Lower lobe of right lung (tissue), 2 donors: Measurements from ENCODE around the gene NMNAT3. TPM values are rescaled to one million over a fixed set of nuclear protein-coding genes. Genes with fewer than 3 reads are reported as not detected.

ENCODE experiments used
- ATAC-seq, 2 donors: fragments of 200-7000 bp; cut with Tn5 transposase; one replicate each; pipeline ENCODE4 v1.9.1; 2020 to 2022; ENCODE audit warnings: mild to moderate bottlenecking in 2 of 2, moderate library complexity in 2 of 2
- DNase-seq: peaks from one replicate; pipeline ENCODE4 v3.0.0-alpha.2; 2020
- H3K27ac ChIP-seq: fragments of 200-600 bp; one replicate; pipeline ENCODE4 v1.8.0; 2022
- H3K27me3 ChIP-seq: fragments of 200-600 bp; one replicate; pipeline ENCODE4 v1.8.0; 2022; ENCODE audit warnings: low read depth
- H3K36me3 ChIP-seq: fragments of 200-600 bp; one replicate; pipeline ENCODE4 v1.8.0; 2022; ENCODE audit warnings: mild to moderate bottlenecking
- H3K4me1 ChIP-seq: fragments of 200-600 bp; one replicate; pipeline ENCODE4 v1.8.0; 2022
- H3K4me3 ChIP-seq: fragments of 200-600 bp; one replicate; pipeline ENCODE4 v1.8.0; 2022; ENCODE audit warnings: mild to moderate bottlenecking
- H3K9me3 ChIP-seq: fragments of 200-600 bp; one replicate; pipeline ENCODE4 v1.8.0; 2022
- intact Hi-C: fragments of 100-400 bp; cut with DNase I; formaldehyde crosslinking; loops from one replicate; pipeline ENCODE4 v1.11.0; 2022
- total RNA-seq: library from RNA; stranded (reverse); fragmentation: NEBNext Ultra II Directional; extraction: Animal tissue kit (Norgen Biotek cat#: 25700); gene quantifications from one replicate; pipeline ENCODE4 v1.2.1, GENCODE V29; 2021
- TF ChIP-seq, protein P1 (sequence below): fragments of 200-600 bp; IDR thresholded peaks from one replicate; pipeline ENCODE4 v1.8.0; 2022; ENCODE audit warnings: antibody characterized with exemption, mild to moderate bottlenecking
- donor health status: DM: no; HTN: yes; CAD: no; lungs with severe emphysema.

The NMNAT3 gene
- total RNA-seq, 1 donor from 2014 or later, result 5.8 TPM

DNA sequence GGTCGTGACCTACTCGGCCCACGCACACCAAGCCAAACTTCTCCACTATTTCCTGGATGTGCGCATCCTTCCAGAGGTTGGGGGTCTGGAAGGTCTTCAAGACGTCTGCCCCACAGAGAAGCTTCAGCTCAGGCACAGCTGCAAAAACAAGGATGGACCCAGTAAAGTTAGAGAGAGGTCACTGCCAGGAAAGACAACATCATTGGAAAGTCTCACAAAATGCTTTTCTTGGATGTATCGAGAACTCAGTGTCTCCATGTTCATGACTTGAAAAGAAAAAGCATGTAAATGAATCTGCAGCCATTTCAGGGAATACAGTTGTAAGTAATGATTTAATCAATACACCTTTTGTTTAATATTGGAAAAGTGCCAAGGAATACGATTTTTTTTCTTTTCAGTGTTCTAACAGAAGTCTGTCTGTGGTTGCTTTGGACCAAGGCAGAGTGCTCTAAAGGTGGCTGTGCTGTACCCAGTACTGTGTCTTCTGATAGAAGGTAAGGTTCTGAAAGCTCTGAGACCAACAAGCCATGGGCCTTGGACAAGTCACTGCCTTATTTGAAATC lies 116.4 kb downstream of the NMNAT3 start:
- H3K36me3 ChIP-seq, result no peaks in the 10 kb centered on the region
- TF ChIP-seq, protein P1, sequence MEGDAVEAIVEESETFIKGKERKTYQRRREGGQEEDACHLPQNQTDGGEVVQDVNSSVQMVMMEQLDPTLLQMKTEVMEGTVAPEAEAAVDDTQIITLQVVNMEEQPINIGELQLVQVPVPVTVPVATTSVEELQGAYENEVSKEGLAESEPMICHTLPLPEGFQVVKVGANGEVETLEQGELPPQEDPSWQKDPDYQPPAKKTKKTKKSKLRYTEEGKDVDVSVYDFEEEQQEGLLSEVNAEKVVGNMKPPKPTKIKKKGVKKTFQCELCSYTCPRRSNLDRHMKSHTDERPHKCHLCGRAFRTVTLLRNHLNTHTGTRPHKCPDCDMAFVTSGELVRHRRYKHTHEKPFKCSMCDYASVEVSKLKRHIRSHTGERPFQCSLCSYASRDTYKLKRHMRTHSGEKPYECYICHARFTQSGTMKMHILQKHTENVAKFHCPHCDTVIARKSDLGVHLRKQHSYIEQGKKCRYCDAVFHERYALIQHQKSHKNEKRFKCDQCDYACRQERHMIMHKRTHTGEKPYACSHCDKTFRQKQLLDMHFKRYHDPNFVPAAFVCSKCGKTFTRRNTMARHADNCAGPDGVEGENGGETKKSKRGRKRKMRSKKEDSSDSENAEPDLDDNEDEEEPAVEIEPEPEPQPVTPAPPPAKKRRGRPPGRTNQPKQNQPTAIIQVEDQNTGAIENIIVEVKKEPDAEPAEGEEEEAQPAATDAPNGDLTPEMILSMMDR, result no peak
- H3K4me3 ChIP-seq, result no peak overlapping the region
- H3K27me3 ChIP-seq, result no peaks in the 10 kb centered on the region
- H3K27ac ChIP-seq, result no peak overlapping the region
- ATAC-seq, result no peak
- no peaks in the 10 kb centered on the region for H3K4me1 ChIP-seq
- intact Hi-C loops, result no loop called here
- no peaks in the 10 kb centered on the region for H3K9me3 ChIP-seq
- DNase-seq, result no peak

DNA sequence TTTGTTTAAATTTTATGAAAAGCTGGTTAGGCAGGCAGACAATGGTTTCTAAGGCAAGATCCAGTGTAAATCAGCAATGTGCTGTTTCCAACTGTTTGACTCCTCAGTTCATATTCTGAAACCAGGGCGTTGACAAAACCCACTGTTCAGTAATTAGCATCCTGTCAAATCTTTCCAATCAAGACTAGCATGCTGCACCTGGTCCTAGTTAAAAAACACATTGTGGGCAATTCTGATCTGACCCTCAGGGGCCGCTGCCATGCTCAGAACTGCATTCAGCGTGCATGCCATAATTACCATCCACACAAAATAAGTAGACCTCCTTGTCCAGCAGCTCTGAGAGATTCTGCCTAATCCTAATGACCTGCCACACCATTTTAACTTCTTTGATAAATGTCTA lies 117.4 kb downstream of the NMNAT3 start:
- H3K4me3 ChIP-seq, result no peak overlapping the region
- intact Hi-C loops, result no loop called here
- ATAC-seq (no peak), DNase-seq (no peak)
- H3K4me1 ChIP-seq, result no peaks in the 10 kb centered on the region
- no peak overlapping the region for H3K27ac ChIP-seq
- H3K27me3 ChIP-seq, result no peaks in the 10 kb centered on the region
- H3K36me3 ChIP-seq, result no peaks in the 10 kb centered on the region
- TF ChIP-seq, protein P1, result no peak
- H3K9me3 ChIP-seq, result no peaks in the 10 kb centered on the region

DNA sequence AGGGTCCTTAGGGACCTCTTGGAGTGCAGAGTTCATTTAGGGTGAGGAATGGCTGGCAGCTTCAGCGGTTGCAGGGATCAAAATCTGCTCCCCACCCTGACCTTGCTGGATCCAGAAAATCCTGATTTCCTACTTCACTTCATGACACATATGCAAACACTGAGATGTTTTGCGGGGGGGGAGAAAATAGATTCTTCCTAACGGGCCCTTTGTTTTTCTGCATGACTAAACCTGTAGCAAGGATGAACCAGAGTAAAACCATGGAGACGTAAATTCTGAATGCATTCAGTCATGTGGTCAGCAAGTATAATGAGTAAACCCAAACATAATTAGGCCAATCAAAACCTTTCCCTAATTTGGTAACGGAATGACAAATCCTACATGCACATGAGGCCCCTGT lies 118.2 kb downstream of the NMNAT3 start:
- intact Hi-C loops, result no loop called here
- ATAC-seq (no peak), DNase-seq (no peak)
- no peak overlapping the region for H3K27ac ChIP-seq
- no peaks in the 10 kb centered on the region for H3K9me3 ChIP-seq
- no peaks in the 10 kb centered on the region for H3K36me3 ChIP-seq
- H3K4me3 ChIP-seq, result no peak overlapping the region
- H3K27me3 ChIP-seq, result no peaks in the 10 kb centered on the region
- no peaks in the 10 kb centered on the region for H3K4me1 ChIP-seq
- TF ChIP-seq, protein P1, result no peak

DNA sequence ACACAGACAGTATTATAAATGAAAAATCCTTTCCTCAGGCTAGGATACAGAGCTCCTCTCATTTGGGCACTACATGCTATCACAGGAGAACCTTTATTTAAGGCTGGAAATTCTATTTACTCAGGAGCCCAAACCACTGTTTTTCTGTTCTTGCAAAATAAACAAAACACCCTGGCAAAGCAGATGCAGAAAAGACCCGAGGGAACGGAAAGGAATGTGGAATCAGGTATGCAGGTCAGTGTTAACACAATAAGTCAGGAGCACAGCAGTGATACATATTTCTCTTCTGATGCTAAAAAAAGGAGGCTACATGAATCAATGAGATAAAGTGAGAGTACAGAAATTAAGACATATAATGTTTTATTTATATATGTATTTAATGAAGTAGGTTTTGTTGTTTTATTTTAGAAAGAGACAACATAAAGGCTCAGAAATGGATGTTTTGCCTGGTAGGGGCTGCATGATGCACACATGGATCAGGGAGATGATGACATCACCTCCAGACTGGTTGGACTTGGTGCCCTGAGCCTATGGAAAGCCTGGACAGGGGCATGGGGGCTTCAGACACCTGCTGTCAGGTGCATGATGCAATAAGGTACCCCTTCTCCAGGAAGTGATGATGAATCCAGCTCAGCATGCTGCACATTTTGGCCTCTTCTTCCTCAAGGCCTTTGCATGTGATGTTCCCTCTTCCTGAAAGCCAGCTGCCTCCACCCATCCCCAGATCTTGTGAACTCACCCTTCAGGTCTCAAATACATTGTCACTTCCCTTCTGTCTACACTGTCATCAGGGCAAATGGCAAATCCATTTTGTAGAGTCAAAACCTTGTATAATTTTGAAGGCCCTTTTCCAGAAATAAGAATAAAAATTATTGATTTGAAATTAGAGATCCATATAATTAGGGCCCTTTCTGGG lies 119.2 kb downstream of the NMNAT3 start:
- DNase-seq (no peak), ATAC-seq (no peak)
- no peaks in the 10 kb centered on the region for H3K9me3 ChIP-seq
- no peaks in the 10 kb centered on the region for H3K36me3 ChIP-seq
- H3K27me3 ChIP-seq, result no peaks in the 10 kb centered on the region
- TF ChIP-seq, protein P1, result no peak
- H3K27ac ChIP-seq, result no peak overlapping the region
- intact Hi-C loops, result no loop called here
- H3K4me1 ChIP-seq, result no peaks in the 10 kb centered on the region
- H3K4me3 ChIP-seq, result no peak overlapping the region

DNA sequence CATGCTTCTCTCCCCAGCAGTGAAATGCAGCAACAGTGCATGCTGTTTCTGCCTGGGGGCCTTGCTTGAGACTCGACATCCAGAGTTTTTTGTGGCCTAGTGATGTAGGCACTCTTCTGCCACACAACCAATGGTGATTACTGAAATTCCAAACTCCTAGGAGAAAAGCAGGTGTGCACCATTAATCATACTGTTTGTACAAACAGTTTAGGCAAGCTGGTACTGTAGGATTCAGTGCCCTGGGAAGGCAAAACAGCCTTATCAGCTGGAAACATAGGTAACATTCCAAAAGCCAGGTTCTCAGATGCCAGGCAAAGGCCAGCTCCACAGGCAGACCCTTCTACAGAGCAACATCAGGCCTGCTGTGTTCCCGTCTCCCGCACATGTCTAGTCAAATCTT lies 120.7 kb downstream of the NMNAT3 start:
- no peak overlapping the region for H3K4me3 ChIP-seq
- intact Hi-C loops, result no loop called here
- H3K9me3 ChIP-seq, result no peaks in the 10 kb centered on the region
- DNase-seq, result no peak
- H3K4me1 ChIP-seq, result no peaks in the 10 kb centered on the region
- TF ChIP-seq, protein P1, result no peak
- ATAC-seq, result no peak
- H3K27ac ChIP-seq, result no peak overlapping the region
- no peaks in the 10 kb centered on the region for H3K36me3 ChIP-seq
- no peaks in the 10 kb centered on the region for H3K27me3 ChIP-seq
